ENCODE data around the gene VKORC1L1. TPM values are rescaled to one million over a fixed set of nuclear protein-coding genes. Genes with fewer than 3 reads are reported as not detected.
A peak's percentile ranks its signal among the peaks of the same experiment; 100 is the strongest.
"Not testable (repeated sequence)": the region's sequence is repeated elsewhere in the genome, so short reads cannot be mapped to it uniquely, and the experiment has no call there.

Gene VKORC1L1
- total RNA-seq, 1 donor from 2014 or later: 30.7 TPM

DNA sequence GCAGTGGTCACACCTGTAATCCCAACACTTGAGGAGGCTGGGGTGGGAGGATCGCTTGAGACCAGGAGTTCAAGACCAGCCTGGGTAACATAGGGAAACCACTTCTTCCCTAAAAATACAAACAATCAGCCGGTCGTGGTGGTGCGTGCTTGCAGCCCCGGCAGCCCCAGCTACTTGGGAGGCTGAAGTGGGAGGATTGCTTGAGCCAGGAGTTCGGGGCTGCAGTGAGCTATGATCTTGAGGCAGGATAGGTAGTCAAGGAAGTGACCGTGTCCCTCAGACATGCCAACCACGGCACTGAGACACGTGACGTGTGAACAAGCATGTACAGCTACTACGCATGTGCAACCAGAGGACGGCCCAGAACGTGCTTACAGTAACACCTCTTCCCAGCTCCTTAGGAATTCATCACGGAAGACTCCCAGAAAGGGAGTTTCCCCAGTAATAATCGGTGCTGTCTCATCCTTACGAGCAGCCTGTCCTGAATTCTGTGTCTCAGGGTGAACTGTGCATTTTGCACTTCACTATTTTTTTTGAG, 103.9 kb downstream of the VKORC1L1 start:
- DNase-seq (ENCODE audit: low read depth): no peak

DNA sequence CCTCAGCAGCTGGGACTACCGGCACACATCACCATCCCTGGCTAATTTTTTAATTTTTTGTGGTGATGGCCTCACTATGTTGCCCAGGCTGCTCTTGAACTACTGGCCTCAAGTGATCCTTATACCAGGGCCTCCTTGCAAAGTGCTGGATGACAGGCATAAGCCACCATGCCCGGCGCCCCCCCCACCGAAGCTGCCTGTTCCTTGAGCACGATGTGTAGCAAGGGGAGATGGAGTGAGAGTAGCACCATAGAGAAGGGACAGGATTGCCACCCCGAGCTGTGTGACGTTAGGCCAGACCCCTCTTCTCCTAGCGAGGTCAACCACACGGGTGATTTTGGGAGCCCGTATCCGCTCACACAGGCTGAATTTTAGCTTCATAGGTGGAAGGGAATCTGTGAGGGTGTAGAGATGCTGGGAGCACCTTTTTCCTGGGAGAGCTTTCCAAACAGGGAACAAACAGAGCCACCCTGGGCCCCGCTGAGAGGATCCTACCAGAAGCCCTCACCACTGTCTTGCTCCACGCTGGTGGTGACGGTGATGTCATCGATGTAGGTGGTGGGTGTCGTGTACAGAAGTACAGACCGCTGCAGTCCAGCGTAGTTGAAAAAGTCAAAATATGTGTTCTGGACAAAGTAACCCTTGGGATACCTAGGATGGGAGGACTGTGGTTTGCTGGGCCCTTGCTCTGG, 106.2 kb downstream of the VKORC1L1 start:
- DNase-seq (ENCODE audit: low read depth): no peak

DNA sequence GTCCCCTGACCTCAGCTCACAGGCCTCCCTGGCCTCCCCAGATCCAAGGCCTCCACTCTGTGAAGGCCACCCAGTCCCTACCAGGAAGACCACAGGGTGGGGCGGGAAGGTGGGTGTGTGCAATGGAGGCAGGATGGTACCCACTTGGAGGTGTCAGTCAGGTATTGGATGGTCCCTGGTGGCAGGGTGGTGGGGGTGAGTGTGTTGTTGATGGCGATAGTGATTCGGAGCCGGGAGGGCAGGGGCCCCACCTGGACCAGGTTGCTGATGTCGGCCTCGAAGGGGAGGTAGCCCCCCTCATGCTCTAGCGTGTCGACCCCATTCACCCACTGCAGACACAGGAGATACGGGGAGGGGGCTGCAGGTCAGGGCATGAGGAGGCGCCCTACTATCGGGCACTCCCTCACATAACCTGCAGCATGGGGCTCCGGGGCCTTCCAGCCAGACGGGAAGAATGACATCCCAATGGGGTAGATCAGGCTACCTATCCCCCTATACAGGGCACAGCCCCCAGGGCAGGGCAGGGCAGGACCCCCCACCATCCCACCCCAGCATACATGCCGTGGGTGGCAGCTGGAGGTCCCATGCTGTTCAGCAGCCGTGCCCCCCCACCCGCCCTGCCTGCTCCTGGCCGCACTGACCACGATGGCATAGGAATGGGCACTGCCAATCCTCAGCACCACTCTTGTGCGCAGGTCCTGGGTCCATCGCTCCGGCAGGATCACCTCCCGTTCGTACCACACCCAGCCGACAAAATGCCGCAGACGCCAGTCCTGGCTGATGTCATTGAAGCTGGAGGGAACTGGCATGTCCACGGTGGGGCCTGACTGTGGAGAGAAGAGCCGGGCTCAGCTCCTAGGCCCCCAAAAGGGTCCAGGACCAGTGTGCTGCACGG, 107.0 kb downstream of the VKORC1L1 start:
- no peak for DNase-seq (ENCODE audit: low read depth)

DNA sequence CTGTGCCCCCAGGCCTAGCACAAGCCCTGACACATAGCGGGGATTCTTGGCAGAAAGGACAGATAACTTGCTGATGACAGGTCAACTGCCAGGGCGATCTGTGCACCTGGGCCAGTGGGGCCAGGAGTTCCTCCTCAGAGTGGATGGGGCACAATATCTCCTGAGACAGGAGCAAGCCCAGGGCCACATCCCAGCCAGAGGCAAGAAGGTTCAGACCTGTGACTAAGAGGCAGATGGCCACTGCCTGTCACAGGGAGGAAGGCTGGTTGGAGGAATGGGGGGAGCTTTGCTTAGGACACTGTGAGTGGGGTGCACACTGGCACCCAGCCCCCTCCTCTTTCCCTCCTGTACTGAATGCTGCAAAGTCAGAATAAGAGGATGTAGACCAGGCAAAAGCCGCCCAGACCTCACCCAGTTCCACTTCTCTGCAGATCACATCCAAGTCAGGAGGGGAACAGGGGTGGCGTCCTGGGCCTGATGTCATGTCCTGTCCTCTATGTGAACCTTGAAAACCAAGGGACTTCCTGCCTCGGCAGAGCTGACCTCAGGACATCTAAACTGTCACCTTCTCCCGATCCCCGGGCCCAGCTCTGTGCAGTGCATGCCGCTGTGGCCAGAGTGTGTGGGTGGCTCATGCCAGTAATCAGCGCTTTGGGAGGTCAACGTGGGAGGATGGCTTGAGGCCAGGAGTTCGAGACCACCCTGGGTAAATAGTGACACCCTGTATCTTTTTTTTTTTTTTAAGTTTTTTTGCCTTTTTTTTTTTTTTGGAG, 107.8 kb downstream of the VKORC1L1 start:
- peak; percentile 8 for DNase-seq (ENCODE audit: low read depth)

DNA sequence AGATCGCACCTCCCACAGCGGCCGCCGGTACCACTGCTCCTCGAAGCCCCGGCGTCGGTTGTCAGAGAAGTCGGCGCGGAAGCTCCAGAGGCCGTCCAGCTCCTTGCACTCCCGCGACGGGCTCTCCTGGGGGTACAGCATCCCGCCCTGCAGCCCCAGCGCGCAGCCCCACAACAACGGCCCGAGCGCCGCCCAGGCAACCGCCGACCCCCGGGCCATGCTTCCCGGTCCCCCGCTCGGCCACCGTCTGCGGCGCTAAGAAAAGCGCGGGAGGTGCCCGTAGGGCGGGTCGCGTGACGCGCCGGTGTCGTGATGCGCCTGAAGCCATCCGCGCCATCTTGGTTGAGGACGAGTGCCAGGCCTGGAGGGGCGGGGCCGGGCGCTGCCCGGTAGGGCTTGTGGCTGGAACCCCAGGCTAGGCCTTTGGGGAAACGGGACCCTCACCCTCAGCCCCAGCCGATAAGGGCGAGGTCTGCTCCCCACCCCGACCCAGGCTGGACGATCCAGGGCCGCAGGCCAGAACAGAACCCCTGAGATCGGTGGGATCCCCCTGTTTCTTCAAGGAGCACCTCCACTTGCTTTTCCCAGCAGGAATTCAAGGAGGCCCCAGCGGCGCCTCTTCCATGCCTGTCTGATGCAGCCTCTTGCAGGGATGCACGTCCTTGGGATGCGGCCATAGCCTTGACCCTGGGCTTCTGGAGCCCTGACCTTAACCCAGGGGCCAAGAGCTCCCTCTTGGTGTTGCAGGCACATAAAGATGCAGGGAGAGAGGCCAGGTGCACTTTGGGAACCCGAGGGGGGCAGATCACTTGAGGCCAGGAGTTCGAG, 109.3 kb downstream of the VKORC1L1 start, which contains the start of gene GUSB:
GUSB (minus strand) TSS at position 249 of the 828 bp plus-strand sequence; CDS start at position 219, 30 bp downstream.
- DNase-seq (ENCODE audit: low read depth): peak; percentile 55

DNA sequence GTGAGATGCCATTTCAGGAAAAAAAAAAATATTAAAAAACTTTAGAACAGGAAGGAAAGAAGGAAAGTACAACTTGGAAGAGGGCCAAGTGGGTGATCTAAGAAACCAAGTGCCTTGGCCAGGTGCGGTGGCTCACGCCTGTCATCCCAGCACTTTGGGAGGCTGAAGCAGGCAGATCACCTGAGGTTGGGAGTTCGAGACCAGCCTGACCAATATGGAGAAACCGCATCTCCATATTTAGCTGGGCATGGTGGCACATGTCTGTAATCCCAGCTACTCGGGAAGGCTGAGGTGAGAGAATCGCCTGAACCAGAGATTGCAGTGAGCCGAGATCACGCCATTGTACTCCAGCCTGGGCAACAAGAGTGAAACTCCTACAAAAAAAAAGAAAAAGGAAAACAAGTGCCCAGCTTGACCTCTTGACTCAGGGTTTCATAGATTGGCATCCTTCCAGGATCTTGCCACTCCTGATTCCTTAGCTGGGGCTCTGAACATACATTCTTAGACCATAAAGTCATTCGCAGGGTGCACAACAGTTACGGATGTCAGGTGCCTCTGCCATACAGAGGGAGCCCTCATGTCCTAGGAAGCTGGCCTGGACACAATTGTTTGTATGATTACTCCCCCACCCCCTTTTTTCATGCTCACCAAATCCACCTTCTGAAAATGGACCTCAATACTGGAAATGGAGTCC, 111.2 kb downstream of the VKORC1L1 start:
- DNase-seq (ENCODE audit: low read depth): peak; percentile 87

DNA sequence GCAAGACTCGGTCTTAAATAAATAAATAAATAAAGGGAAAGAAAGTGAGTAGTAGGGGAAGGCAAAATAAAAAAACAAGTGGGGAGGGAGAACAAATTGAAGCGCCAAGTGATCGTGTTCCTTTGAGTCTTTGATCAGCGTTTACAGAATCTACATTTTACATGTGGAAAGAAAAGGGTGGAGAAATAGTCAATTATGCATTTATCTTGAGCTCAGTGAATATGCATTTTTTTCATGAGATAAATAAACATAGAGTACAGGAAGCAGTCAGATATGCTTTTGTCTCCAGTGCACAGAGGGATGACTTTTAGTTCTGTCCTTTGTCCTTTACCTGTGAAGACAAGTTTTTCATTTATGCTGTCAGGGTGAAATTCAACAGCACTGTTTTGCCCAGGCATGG, 115.2 kb downstream of the VKORC1L1 start:
- no peak for DNase-seq (ENCODE audit: low read depth)

DNA sequence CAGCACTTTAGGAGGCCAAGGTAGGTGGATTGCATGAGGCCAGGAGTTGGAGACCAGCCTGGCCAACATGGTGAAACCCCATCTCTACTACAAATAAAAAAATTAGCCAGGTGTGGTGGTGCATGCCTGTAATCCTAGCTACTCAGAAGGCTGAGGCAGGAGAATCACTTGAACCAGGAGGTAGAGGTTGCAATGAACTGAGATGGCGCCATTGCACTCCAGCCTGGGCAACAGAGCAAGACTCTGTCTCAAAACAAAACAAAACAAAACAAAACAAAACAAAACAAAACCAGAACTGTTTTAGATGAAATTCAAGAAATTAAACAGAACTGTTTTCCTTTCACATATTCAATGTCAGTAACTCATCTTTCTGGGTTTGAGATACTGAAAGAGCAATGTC, 115.6 kb downstream of the VKORC1L1 start:
- DNase-seq (ENCODE audit: low read depth): not testable (repeated sequence)

DNA sequence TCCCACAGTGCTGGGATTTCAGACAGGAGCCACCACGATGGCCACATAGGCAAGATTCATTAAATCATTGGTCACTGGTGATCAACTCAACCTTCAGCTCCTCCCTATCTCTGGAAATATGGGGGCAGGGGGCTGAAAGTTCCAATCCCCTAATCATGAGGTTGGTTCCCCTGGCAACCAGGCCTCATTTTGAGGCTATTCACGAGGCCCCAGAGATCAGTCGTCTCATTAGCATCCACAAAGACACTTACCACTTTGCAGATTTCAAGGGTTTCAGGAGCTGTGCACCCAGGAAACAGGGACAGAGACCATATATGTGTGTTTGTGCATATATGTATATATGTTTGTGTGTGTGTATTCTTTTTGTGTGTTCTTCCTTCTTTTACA, 116.8 kb downstream of the VKORC1L1 start:
- no peak for DNase-seq (ENCODE audit: low read depth)

DNA sequence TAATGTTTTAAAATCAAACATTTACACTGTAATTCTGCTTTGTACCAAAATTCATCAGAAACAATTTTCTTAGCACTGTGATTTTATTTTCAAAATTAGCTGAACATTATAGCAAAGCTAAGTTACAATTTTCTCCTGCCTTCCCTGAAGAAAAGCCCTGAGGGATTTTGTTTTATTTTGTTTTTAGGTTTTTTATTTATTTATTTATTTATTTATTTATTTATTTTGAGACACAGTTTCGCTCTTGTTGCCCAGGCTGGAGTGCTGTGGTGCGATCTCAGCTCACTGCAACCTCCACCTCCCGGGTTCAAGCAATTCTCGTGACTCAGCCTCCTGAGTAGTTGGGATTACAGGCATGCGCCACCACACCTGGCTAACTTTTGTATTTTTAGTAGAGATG, 119.0 kb downstream of the VKORC1L1 start:
- DNase-seq (ENCODE audit: low read depth): not testable (repeated sequence)

DNA sequence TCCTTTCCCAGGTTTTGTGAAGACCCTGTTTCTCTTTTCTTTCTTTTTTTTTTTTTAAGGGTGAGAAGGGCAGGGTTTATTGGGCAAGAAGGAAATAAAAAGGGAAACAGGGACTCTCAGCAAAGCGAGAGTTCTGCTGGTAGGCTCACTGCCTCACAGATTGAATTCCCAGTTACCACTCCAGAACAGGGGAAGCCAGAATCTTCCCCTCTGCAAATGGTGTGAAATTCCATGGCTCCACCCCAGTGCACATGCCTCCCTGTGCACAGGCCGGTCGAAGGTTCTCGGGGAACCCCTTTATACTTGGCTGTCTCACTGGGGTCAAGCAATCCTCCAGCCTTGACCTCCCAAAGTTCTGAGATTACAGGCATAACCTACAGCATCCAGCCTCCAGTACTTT, 119.7 kb downstream of the VKORC1L1 start:
- DNase-seq (ENCODE audit: low read depth): no peak

DNA sequence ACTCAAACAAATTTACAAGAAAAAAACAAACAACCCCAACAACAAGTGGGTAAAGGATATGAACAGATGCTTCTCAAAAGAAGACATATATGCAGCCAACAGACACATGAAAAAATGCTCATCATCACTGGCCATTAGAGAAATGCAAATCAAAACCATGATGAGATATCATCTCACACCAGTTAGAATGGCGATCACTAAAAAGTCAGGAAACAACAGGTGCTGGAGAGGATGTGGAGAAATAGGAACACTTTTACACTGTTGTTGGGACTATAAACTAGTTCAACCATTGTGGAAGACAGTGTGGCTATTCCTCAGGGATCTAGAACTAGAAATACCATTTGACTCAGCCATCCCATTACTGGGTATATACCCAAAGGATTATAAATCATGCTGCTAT, 122.1 kb downstream of the VKORC1L1 start:
- DNase-seq (ENCODE audit: low read depth): not testable (repeated sequence)

DNA sequence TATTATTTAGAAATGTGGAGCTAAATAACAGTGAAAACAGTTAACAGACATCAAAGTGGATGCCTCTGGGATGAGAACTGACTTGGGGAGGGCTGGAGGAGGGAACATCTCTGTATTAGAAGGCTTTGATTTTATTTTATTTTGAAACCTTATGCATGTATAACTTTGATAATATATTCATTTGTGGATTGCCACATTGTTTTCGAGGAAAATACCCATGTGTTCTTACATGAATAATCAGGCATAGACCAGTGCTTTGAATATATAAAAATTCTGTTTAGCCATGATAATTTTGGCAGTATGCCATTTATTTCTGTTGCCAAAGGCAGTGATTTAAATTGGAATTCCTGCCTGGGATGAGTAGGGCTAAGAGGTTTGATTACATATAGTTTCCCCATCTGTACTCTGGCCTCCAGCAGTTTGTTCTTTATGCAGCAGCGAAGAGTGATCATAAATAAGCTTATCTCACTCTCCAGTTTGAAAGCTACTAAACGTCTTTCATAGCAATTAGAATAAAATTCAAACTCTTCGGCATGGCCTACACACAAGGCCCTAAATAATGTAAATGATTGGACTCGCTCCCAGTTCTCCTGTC, 128.0 kb downstream of the VKORC1L1 start:
- DNase-seq (ENCODE audit: low read depth): not testable (repeated sequence)

DNA sequence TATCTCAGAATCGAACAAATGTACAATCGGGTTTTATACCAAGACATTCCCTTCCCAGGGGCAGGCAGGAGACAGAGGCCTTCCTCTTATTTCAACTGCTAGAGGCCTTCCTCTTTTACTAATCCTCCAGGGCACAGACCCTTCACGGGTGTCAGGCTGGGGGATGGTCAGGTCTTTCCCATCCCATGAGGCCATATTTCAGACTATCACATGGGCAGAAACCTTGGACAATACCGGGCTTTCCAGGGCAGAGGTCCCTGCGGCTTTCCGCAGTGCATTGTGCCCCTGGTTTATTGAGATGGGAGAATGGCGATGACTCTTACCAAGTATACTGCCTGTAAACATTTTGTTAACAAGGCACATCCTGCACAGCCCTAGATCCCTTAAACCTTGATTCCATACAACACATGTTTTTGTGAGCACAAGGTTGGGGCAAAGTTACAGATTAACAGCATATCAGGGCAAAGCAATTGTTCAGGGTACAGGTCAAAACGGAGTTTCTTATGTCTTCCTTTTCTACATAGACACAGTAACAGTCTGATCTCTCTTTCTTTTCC, 132.3 kb downstream of the VKORC1L1 start:
- peak; percentile 31 for DNase-seq (ENCODE audit: low read depth)

DNA sequence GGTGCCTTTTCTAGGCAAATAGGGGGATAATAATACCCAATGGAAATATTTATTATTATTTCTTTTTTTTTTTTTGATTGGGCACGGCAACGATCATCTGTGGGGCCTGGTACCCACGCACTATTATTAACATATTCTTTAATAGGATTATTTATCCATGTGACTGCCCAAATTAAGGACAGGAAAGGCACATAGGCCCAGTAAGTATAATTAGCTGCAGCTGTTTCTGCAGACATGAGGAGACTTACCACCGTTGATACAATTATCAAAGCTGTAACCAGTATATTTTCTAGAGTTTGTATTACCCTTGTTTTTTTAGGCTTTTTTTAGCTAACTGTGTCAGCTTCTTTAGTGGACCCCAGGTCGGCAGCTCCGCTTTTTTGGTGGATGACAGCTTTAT, 134.4 kb downstream of the VKORC1L1 start:
- no peak for DNase-seq (ENCODE audit: low read depth)
